ENCODE results near the gene GALNT1.

GRCh38 chr18:35617865-35618264 lies 36.3 kb downstream of the GALNT1 start:
- TF ChIP-seq CTCF (IDR thresholded peaks at IDR 0.05) (no peak), POLR2A (IDR thresholded peaks at IDR 0.05) (no peak), POLR2AphosphoS5 (IDR thresholded peaks at IDR 0.05) (no peak), EP300 (IDR thresholded peaks at IDR 0.05) (no peak)

Data from gastroesophageal sphincter (tissue), 3 donors.